A549 treated with GW870086 at 1 μM for 4 hours (cell line): ENCODE results near the gene TEX19. TPM values are rescaled to one million over a fixed set of nuclear protein-coding genes. Genes with fewer than 3 reads are reported as not detected.

Experiments used
- total RNA-seq: library from RNA; stranded (reverse); fragments of 200-300 nt; extraction: Qiagen RNA extraction; gene quantifications from 5 replicates; pipeline ENCODE4 v1.2.3, GENCODE V29; 2022; ENCODE audit warnings: low read depth

TEX19 gene, protein sequence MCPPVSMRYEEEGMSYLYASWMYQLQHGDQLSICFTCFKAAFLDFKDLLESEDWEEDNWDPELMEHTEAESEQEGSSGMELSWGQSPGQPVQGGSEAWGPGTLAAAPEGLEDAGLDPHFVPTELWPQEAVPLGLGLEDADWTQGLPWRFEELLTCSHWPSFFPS
- 0.37 to 0.51 TPM (median 0.45 TPM) in 5 replicates for total RNA-seq

DNA sequence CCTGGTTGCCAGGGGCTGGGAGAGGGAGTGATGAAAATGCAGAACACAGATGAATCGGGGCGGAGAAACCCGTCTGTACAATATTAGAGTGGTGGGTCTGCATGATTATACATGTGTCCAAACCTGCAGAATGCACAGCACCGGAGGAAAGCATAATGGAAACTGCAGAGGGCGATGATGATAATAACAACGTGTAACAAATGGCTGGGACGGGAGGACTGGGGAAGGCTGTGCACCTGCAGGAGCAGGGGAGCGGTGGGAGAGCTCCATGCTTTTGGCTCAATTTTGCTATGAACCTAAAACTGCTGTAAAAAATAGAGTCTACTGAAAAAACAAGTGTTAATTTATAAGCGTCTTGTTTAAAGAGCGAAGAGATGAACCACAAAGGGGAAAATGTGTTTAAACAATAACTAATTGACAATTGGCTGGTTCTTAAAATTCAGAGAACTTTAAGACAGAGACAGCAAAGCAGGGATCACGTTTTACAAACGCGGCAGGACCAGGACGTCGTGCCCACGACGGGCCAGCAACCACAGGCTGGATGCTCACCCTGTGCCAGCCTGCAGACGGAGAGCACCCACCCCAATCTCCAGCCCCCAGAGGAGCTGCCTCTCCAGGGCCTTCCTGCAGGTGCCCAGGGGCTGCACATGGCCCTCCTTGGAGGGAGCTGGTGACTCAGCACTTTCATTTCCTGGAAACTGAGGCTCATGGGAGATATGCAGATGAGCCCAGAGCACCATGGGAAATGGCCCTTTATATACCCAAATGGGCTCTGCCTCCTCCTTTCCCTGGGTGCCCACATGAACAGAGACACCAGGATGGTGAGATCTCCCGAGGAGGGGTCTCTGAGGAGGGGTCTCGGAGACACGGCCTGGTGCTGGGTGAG lies at the start of gene TEX19:
TSS of gene TEX19 (plus strand) at position 783 of the 886 bp plus-strand sequence. CDS start 2,904 bp downstream, outside the sequence.

DNA sequence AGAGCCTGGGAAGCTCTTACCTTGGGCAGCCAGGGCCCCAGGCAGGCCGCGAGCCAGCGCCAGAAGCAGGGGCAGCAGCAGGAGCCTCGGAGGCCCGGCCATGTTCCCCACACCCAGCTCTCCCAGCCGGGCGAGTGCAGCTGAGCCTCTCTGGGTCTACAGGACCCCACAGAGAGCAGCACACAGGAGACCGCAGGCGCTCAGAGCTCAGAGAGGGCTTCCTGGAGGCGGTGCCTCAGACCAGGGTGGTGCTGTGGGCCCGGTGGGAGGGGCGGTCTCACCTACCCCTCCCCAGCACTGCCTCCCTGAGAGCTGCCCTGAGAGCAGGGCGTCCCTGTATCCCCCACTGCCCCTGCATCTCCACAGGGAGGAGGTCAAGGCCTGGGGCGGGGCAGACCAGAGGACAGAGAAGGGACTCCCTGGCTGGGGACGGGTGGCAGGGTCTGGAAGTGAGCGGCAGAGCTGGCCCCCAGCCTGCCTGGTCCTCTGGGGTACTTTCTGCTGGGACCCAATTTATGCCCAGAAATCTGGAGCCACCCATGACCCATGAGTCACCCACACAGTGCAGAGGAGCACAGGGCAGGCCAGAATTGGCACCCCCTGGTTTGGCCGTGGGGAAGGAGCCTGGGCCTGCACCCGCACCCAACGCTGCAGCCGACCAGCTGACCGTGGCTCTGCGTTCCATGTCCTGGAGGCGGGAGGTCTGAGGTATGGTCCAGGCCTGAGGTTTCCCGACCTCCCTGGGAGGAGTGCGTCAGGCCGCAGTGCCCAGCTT lies 41.5 kb upstream of the TEX19 start, which contains the start of gene CD7:
TSS of gene CD7 (minus strand) at position 215 of the 775 bp plus-strand sequence. CDS start at position 102, 113 bp downstream.

DNA sequence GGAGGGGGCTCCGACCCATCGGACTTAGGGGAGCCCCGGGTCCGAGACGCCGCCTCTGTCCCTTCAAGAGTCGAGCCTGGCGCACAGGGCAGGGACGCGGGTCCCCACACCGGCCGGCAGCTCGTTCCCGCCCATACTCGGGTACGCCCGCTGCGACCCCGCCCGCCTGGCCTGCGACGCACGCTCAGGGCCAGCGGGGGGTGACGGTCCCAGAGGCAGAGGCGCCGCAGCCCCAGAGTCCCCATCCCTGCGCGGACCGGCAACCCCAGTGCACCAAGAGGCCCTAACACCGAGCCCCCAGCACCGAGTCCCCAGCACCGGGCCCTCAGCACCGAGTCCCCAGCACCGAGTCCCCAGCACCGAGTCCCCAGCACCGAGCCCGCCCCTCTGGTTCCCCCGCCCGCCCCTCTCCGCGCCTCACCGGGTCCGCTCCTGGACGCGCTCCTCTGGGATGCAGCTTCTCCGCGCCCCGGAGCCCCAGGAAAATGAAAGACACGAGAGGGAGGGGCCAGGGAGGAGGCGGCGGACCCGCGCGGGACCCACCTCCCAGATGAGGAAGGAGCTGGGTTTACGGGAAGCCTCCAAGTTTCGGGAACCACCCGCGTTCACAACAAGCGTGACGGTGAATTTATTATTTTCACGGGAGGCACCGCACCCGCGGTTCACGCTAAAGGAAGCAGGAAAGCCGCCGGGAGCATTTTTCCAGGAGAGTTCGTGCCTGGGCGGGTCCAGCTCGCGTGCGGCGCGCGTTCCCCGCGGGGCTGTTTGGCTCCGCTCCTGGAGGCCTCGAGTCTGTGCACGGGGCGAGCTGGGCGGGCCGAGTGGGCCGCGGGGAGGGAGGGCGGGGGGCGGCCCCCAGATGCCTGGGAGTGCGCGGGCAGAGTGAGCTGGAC lies 25.5 kb upstream of the TEX19 start, which contains the start of gene SECTM1:
TSS of gene SECTM1 (minus strand) at position 488 of the 893 bp plus-strand sequence. CDS start 6,526 bp downstream, outside the sequence.

DNA sequence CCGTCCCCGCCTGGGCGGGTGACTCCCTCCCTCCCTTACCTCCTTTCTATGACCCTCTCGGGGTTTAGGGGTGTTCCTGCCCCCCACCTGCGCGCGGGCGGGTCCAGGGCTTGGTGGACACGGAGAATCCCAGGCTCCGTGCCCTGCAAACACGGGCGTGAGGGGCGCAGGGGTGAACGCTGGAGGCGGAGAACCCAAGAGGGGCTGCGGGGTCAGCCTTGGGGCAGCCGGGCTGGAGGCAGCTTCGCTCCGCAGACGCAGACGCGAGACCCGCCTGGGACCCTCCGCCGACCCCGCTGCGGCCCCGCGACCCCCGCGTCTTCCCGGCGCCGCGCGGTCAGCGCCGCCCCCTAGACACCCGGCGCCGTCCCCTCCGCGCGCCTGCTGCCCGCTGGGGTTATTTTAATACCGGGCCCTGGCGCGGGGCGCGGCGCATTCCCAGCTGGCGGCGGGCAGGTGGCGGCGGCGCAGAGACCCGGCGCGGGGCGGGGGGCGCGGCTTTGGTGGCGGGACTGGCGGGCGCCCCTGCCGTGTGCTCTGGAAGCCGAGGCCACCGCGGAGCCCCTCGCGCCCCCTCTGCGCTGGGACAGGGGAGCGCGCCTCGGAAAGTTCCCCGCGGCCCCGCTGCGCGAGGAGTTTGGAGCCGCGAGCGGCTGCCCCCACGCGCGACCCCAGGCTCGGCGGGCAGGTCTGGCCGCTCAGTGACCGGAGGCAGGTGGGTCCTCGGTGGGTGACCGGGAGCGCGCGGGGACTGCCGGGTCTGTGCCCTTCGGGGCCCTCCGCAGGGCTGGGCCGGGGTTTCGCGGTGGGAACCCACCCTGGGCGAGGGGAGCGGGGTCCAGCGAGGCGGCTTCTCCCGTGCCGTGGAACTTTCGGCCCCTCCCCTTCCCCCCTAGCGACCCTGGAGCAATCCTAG lies 12.5 kb downstream of the TEX19 start, which contains the start of gene UTS2R:
TSS of gene UTS2R (plus strand) at position 433 of the 916 bp plus-strand sequence. CDS start 2,560 bp downstream, outside the sequence.

Other genes with a start within 250 kb of the TEX19 start
- gene CCDC57, start 146.4 kb upstream of the TEX19 start, total RNA-seq, result 21.3 to 30.1 TPM (median 28.8 TPM) in 5 replicates
- 130 to 166 TPM (median 152 TPM) in 5 replicates for gene SLC16A3, start 130.2 kb upstream of the TEX19 start, total RNA-seq
- gene CSNK1D, start 85.5 kb upstream of the TEX19 start, total RNA-seq, result 200 to 236 TPM (median 232 TPM) in 5 replicates
- gene CD7, start 41.6 kb upstream of the TEX19 start, total RNA-seq, result 0.16 to 0.42 TPM in 2 of 5 replicates, not detected in the others
- 1.6 to 2.8 TPM (median 1.7 TPM) in 5 replicates for gene SECTM1, start 25.5 kb upstream of the TEX19 start, total RNA-seq
- not detected in 5 replicates for gene UTS2R, start 12.5 kb downstream of the TEX19 start, total RNA-seq
- 11.8 to 13.7 TPM (median 12.8 TPM) in 5 replicates for gene HEXD, start 59.1 kb downstream of the TEX19 start, total RNA-seq
- 18.1 to 26.4 TPM (median 24.5 TPM) in 5 replicates for gene OGFOD3, start 59.3 kb downstream of the TEX19 start, total RNA-seq
- 48.7 to 58.6 TPM (median 55.5 TPM) in 5 replicates for gene CYBC1, start 91.5 kb downstream of the TEX19 start, total RNA-seq
- 47.7 to 55.1 TPM (median 52.0 TPM) in 5 replicates for gene NARF, start 99.5 kb downstream of the TEX19 start, total RNA-seq
- 48.3 to 61.1 TPM (median 53.7 TPM) in 5 replicates for gene FOXK2, start 160.5 kb downstream of the TEX19 start, total RNA-seq